H1 (cell line): Measurements from ENCODE around the gene TTC33. TPM values are rescaled to one million over a fixed set of nuclear protein-coding genes. Genes with fewer than 3 reads are reported as not detected.

Experiments used
- CTCF ChIA-PET: fragments of 300-600 bp; sonication (Branson Sonifier 250); formaldehyde crosslinking; loops from one replicate; lab custom pipeline; 2021; ENCODE audit not compliant: partially characterized antibody; lab: Charles Lee
- POLR2A ChIA-PET: fragments of 300-600 bp; sonication (Branson Sonifier 250); formaldehyde crosslinking; loops from one replicate; lab custom pipeline; 2021; ENCODE audit warnings: inconsistent platforms; ENCODE audit not compliant: partially characterized antibody; lab: Charles Lee
- DNase-seq, 2 experiments: peaks; one replicate each; pipeline versions ENCODE4 v3.0.0 to v3.0.0-alpha.2; 2010 to 2022; ENCODE audit warnings: low spot score in 2 of 2, low read depth in 1 of 2, mixed read lengths in 1 of 2
- FAIRE-seq: peaks from 2 replicates; lab custom pipeline; 2011; peaks lifted over from hg19 to GRCh38; lab: Jason Lieb, UNC
- H2AFZ ChIP-seq: 2 replicates; pipeline ENCODE4 v1.8.1; 2012; ENCODE audit warnings: low read length, inconsistent platforms
- H2AK5ac ChIP-seq: 2 replicates; pipeline ENCODE4 v1.6.1; 2013; ENCODE audit warnings: low read depth, low read length
- H2BK120ac ChIP-seq: replicated peaks from 2 replicates; pipeline ENCODE3; 2013; ENCODE audit warnings: low read depth, low read length, inconsistent platforms
- H2BK12ac ChIP-seq: 2 replicates; pipeline ENCODE4 v1.6.1; 2013; ENCODE audit warnings: low read depth, low read length
- H2BK15ac ChIP-seq: 2 replicates; pipeline ENCODE4 v1.6.1; 2013; ENCODE audit warnings: low read length
- H2BK20ac ChIP-seq: 2 replicates; pipeline ENCODE4 v1.6.1; 2013; ENCODE audit warnings: low read length
- H2BK5ac ChIP-seq: 2 replicates; pipeline ENCODE4 v1.6.1; 2013; ENCODE audit warnings: low read depth, low read length
- H3K14ac ChIP-seq: 2 replicates; pipeline ENCODE4 v1.6.1; 2013; ENCODE audit warnings: inconsistent platforms; ENCODE audit not compliant: insufficient read length
- H3K18ac ChIP-seq: 2 replicates; pipeline ENCODE4 v1.6.1; 2013; ENCODE audit warnings: low read length; ENCODE audit errors: extremely low read depth
- H3K23ac ChIP-seq: 2 replicates; pipeline ENCODE4 v1.6.1; 2013; ENCODE audit warnings: inconsistent platforms; ENCODE audit not compliant: insufficient read length
- H3K23me2 ChIP-seq: 2 replicates; pipeline ENCODE4 v1.6.1; 2013; ENCODE audit warnings: low read depth, low read length
- H3K27ac ChIP-seq: 2 replicates; pipeline ENCODE4 v1.6.1; 2011; ENCODE audit warnings: low read depth, low read length, inconsistent platforms
- H3K27me3 ChIP-seq, 4 experiments: replicated peaks in 1 of 4; 1 replicate in 1 of 4; 2 replicates in 3 of 4; pipeline versions ENCODE4 v1.6.1 to v1.8.1; 2011 to 2013; ENCODE audit warnings: low read length in 3 of 4, mild to moderate bottlenecking in 3 of 4, inconsistent platforms in 2 of 4, mixed read lengths in 2 of 4, moderate library complexity in 1 of 4; ENCODE audit not compliant: control insufficient read depth in 3 of 4, insufficient read depth in 3 of 4; ENCODE audit errors: extremely low read depth in 1 of 4
- H3K36me3 ChIP-seq, 4 experiments: 2 replicates each; pipeline versions ENCODE4 v1.6.1 to v1.8.1; 2011 to 2013; ENCODE audit warnings: mild to moderate bottlenecking in 4 of 4, low read length in 3 of 4, moderate library complexity in 2 of 4, control low read depth in 1 of 4, inconsistent platforms in 1 of 4; ENCODE audit not compliant: insufficient read depth in 4 of 4, control insufficient read depth in 2 of 4
- H3K4ac ChIP-seq: replicated peaks from 2 replicates; pipeline ENCODE3; 2013; ENCODE audit warnings: low read length, low read depth, mixed read lengths, inconsistent platforms; ENCODE audit not compliant: insufficient read length
- H3K4me1 ChIP-seq, 4 experiments: replicated peaks in 1 of 4; 1 replicate in 1 of 4; 2 replicates in 3 of 4; pipeline versions ENCODE4 v1.6.1 to v1.8.1; 2011 to 2013; ENCODE audit warnings: low read length in 3 of 4, inconsistent platforms in 2 of 4, mixed read lengths in 1 of 4; ENCODE audit not compliant: insufficient read depth in 4 of 4, control insufficient read depth in 3 of 4
- H3K4me2 ChIP-seq, 2 experiments: 2 replicates each; pipeline versions ENCODE4 v1.6.1 to v1.8.1; 2011 to 2013; ENCODE audit warnings: low read depth in 2 of 2, low read length in 2 of 2, control low read depth in 1 of 2, inconsistent platforms in 1 of 2, mild to moderate bottlenecking in 1 of 2; ENCODE audit not compliant: insufficient read depth in 1 of 2
- H3K4me3 ChIP-seq, 4 experiments: fragments of 200-600, 300-600 bp in 1 of 4; sonication (generic), shearing (Covaris generic), sonication (Bioruptor Twin) in 1 of 4; 2 replicates each; pipeline versions ENCODE4 v1.5.1 to v1.8.1; 2011 to 2016; ENCODE audit warnings: low read length in 4 of 4, low read depth in 3 of 4, control low read depth in 2 of 4, inconsistent platforms in 2 of 4, mild to moderate bottlenecking in 2 of 4, mixed read lengths in 1 of 4, moderate library complexity in 1 of 4; ENCODE audit not compliant: insufficient read depth in 2 of 4; ENCODE audit errors: extremely low read depth in 1 of 4
- H3K56ac ChIP-seq: replicated peaks from 2 replicates; pipeline ENCODE3; 2013; ENCODE audit warnings: low read depth, mild to moderate bottlenecking, mixed read lengths, low read length, inconsistent platforms; ENCODE audit not compliant: insufficient read length
- H3K79me1 ChIP-seq: 2 replicates; pipeline ENCODE4 v1.6.1; 2013; ENCODE audit warnings: low read depth, low read length, control low read depth
- H3K79me2 ChIP-seq, 2 experiments: 2 replicates each; pipeline versions ENCODE4 v1.6.1 to v1.8.1; 2012 to 2013; ENCODE audit warnings: low read length in 2 of 2, mild to moderate bottlenecking in 2 of 2, inconsistent platforms in 1 of 2; ENCODE audit not compliant: insufficient read depth in 2 of 2, control insufficient read depth in 1 of 2
- H3K9ac ChIP-seq, 4 experiments: replicated peaks in 1 of 4; 1 replicate in 1 of 4; 2 replicates in 3 of 4; pipeline versions ENCODE4 v1.6.1 to v1.8.1; 2011 to 2013; ENCODE audit warnings: low read depth in 3 of 4, low read length in 3 of 4, control low read depth in 2 of 4, mild to moderate bottlenecking in 2 of 4, moderate library complexity in 2 of 4, inconsistent platforms in 1 of 4; ENCODE audit errors: extremely low read depth in 1 of 4
- H3K9me3 ChIP-seq, 2 experiments: 2 replicates each; pipeline versions ENCODE4 v1.6.1 to v1.8.1; 2012 to 2013; ENCODE audit warnings: mild to moderate bottlenecking in 2 of 2, moderate library complexity in 2 of 2, control low read depth in 1 of 2, inconsistent platforms in 1 of 2, low read depth in 1 of 2, low read length in 1 of 2, mixed read lengths in 1 of 2; ENCODE audit not compliant: insufficient read depth in 2 of 2
- H4K20me1 ChIP-seq, 2 experiments: replicated peaks in 1 of 2; 2 replicates each; pipeline versions ENCODE3 to v1.8.1; 2011 to 2013; ENCODE audit warnings: inconsistent platforms in 2 of 2, low read length in 2 of 2, mild to moderate bottlenecking in 1 of 2; ENCODE audit not compliant: insufficient read depth in 2 of 2, control insufficient read depth in 1 of 2
- H4K5ac ChIP-seq: 2 replicates; pipeline ENCODE4 v1.6.1; 2013; ENCODE audit warnings: low read length, low read depth, mixed read lengths, inconsistent platforms; ENCODE audit not compliant: insufficient read length
- H4K8ac ChIP-seq: 2 replicates; pipeline ENCODE4 v1.8.0; 2013; ENCODE audit warnings: mild to moderate bottlenecking, moderate library complexity, low read length, inconsistent platforms; ENCODE audit not compliant: insufficient read depth; ENCODE audit errors: extremely low read depth
- H4K91ac ChIP-seq: replicated peaks from 2 replicates; pipeline ENCODE3; 2013; ENCODE audit warnings: low read length, mixed read lengths, inconsistent platforms; ENCODE audit not compliant: insufficient read length
- ASH2L ChIP-seq: fragments of 200-600, 300-600 bp; sonication (generic); IDR thresholded peaks from one replicate; pipeline ENCODE4 v1.7.1; 2017; ENCODE audit warnings: low read length
- ATF3 ChIP-seq: IDR thresholded peaks from 2 replicates; pipeline ENCODE4 v1.6.1; 2011; ENCODE audit warnings: low read depth, mild to moderate bottlenecking, low read length; ENCODE audit not compliant: insufficient read depth
- CBX5 ChIP-seq: fragments of 300-800, 300-1000 bp; sonication (generic); IDR thresholded peaks from 2 replicates; pipeline ENCODE4 v1.7.1; 2016; ENCODE audit warnings: antibody characterized with exemption, low read length, low read depth
- CEBPB ChIP-seq: IDR thresholded peaks from 2 replicates; pipeline ENCODE4 v1.6.1; 2012; ENCODE audit warnings: low read depth, low read length
- PHF8 ChIP-seq: fragments of 200-600 bp; sonication (generic); conservative IDR thresholded peaks from 2 replicates; pipeline ENCODE4 v1.7.1; 2012; ENCODE audit warnings: low read depth, mild to moderate bottlenecking, inconsistent platforms, low read length, moderate library complexity
- RXRA ChIP-seq: IDR thresholded peaks from 2 replicates; pipeline ENCODE4 v1.6.1; 2011; ENCODE audit warnings: low read depth, mild to moderate bottlenecking, low read length, moderate library complexity; ENCODE audit not compliant: insufficient read depth
- SAP30 ChIP-seq: fragments of 300-600 bp; sonication (generic); IDR thresholded peaks from 2 replicates; pipeline ENCODE4 v1.7.1; 2012; ENCODE audit warnings: low read length, moderate library complexity, mild to moderate bottlenecking, inconsistent platforms; ENCODE audit not compliant: insufficient read depth, insufficient replicate concordance
- SIN3A ChIP-seq, 2 experiments: IDR thresholded peaks in 1 of 2; conservative IDR thresholded peaks in 1 of 2; 2 replicates each; pipeline ENCODE4 v1.6.1; 2011 to 2012; ENCODE audit warnings: low read length in 2 of 2, improper control_type of control experiment in 1 of 2, low read depth in 1 of 2, mild to moderate bottlenecking in 1 of 2
- SUZ12 ChIP-seq: fragments of 200-600 bp; sonication (generic); IDR thresholded peaks from 2 replicates; pipeline ENCODE4 v1.6.1; 2012; ENCODE audit warnings: mild to moderate bottlenecking, inconsistent platforms, low read length, moderate library complexity, mixed read lengths
- TBP ChIP-seq: IDR thresholded peaks from 2 replicates; pipeline ENCODE4 v1.6.1; 2011; ENCODE audit warnings: low read depth, low read length, improper control_type of control experiment
- TCF12 ChIP-seq: IDR thresholded peaks from 2 replicates; pipeline ENCODE4 v1.6.1; 2011; ENCODE audit warnings: low read depth, mild to moderate bottlenecking, low read length
- whole genome bisulfite sequencing, 2 experiments: shearing (Covaris generic) in 1 of 2; methylation state at CpG; one replicate each; pipeline versions ENCODE4 v1.1.6 to v1.1.7; 2013 to 2015; ENCODE audit warnings: low lambda C conversion rate in 2 of 2, mixed read lengths in 2 of 2, inconsistent platforms in 1 of 2, low coverage in 1 of 2, missing lambda C conversion rate in 1 of 2; ENCODE audit not compliant: insufficient replicate concordance in 2 of 2, insufficient coverage in 1 of 2, insufficient read length in 1 of 2; ENCODE audit errors: extremely low coverage in 1 of 2, missing lambda C conversion rate in 1 of 2; 5-methylcytosine and 5-hydroxymethylcytosine counted together
- polyA plus RNA-seq, 7 experiments: library from polyadenylated mRNA; depleted of rRNA in 3 of 7; stranded (reverse) in 5 of 7; unstranded in 2 of 7; fragments of >200 nt in 5 of 7; fragments of 200-250 nt in 2 of 7; gene quantifications; 1 replicate in 5 of 7; 2 replicates in 1 of 7; 4 replicates in 1 of 7; pipeline versions ENCODE4 v1.2.1 to v1.2.3, GENCODE V29; 2011 to 2013; ENCODE audit warnings: missing spikeins in 2 of 7, mixed read lengths in 2 of 7
- total RNA-seq: library from RNA; stranded (reverse); fragmentation: NEBNext Ultra II Directional; extraction: Animal tissue kit (Norgen Biotek cat#: 25700); gene quantifications from 2 replicates; pipeline ENCODE4 v1.2.1, GENCODE V29; 2021

The TTC33 gene
- total and polyA plus RNA-seq, 2 of the 8 experiments (the other 6 are each of a cell fraction or from before 2014, with no cell fraction given), result 1.2 to 12.6 TPM

GRCh38 chr5:40652441-40653220 lies 103.1 kb downstream of the TTC33 start:
- no peak for FAIRE-seq
- no peaks in the 10 kb centered on the region for H3K27me3 ChIP-seq
- H3K4me2 ChIP-seq, result no peak overlapping the region
- H3K18ac ChIP-seq, result no peak overlapping the region; the same call in 1 of the 2 replicates
- no peaks in the 10 kb centered on the region for H3K9me3 ChIP-seq
- H4K5ac ChIP-seq, result no peak overlapping the region
- H3K9ac ChIP-seq, result 0 out of 7 replicates have a peak overlapping the region, but pooled peaks of 1 of the 4 experiments have one; percentile 13
- no peak overlapping the region for H2BK12ac ChIP-seq
- H2BK5ac ChIP-seq, result no peak overlapping the region
- H2BK120ac ChIP-seq, result no peak overlapping the region
- H3K14ac ChIP-seq, result no peak overlapping the region
- no peak for TF ChIP-seq CBX5
- no peak for TF ChIP-seq TCF12
- TF ChIP-seq ATF3, result no peak
- TF ChIP-seq SIN3A (conservative IDR thresholded peaks at IDR 0.05 in 1 of 2, IDR thresholded peaks at IDR 0.05 in 1 of 2; ENCODE audit: low read depth in 1 of 2, low read length in 2 of 2), result no peak
- TF ChIP-seq SUZ12, result no peak
- TF ChIP-seq ASH2L, result no peak
- TF ChIP-seq TBP, result no peak
- TF ChIP-seq CEBPB, result no peak
- no peak for TF ChIP-seq SAP30
- no peak for TF ChIP-seq RXRA
- TF ChIP-seq PHF8, result no peak
- no peak overlapping the region for H3K4ac ChIP-seq
- H3K23ac ChIP-seq, result no peak overlapping the region
- no peak overlapping the region for H3K27ac ChIP-seq
- no peak overlapping the region for H3K4me3 ChIP-seq
- no peaks in the 10 kb centered on the region for H3K79me2 ChIP-seq
- H3K23me2 ChIP-seq, result no peaks in the 10 kb centered on the region
- H3K56ac ChIP-seq, result no peak overlapping the region
- H3K36me3 ChIP-seq, result no peaks in the 10 kb centered on the region
- no peaks in the 10 kb centered on the region for H4K20me1 ChIP-seq
- CTCF ChIA-PET, result interaction anchor here (0.6 to 1.4 kb wide), 3 partner anchors 36 to 221 kb away, joined by 3 read pairs; no protein-coding TSS in a partner anchor
- H4K91ac ChIP-seq, result no peak overlapping the region
- no peak for DNase-seq
- peak overlapping the region; percentile 71; the same call in 1 of the 2 replicates for H2AFZ ChIP-seq
- no peak overlapping the region for H2AK5ac ChIP-seq
- WGBS, 2 experiments, result 94% methylated on average over 8 of the region's 8 CpGs; no CpG with 5 or more reads in 1 of the 2 experiments
- H2BK20ac ChIP-seq, result no peak overlapping the region
- POLR2A ChIA-PET, result interaction anchor here (1.0 kb wide), 1 partner anchor 9 kb away, joined by 3 read pairs; no protein-coding TSS in a partner anchor
- H4K8ac ChIP-seq, result no peak overlapping the region; the same call in 1 of the 2 replicates
- no peaks in the 10 kb centered on the region for H3K79me1 ChIP-seq
- no peak overlapping the region for H2BK15ac ChIP-seq
- no peaks in the 10 kb centered on the region for H3K4me1 ChIP-seq
